HG03439 (cell line): ENCODE data around the gene SEMA6B.
"Not testable (repeated sequence)": the region's sequence is repeated elsewhere in the genome, so short reads cannot be mapped to it uniquely, and the experiment has no call there.

Experiments
- ATAC-seq: cut with Tn5 transposase; IDR thresholded peaks from one replicate; pipeline ENCODE4 v1.9.1; 2021; ENCODE audit warnings: mild to moderate bottlenecking, moderate library complexity; ENCODE audit not compliant: unreplicated experiment

SEMA6B gene

DNA sequence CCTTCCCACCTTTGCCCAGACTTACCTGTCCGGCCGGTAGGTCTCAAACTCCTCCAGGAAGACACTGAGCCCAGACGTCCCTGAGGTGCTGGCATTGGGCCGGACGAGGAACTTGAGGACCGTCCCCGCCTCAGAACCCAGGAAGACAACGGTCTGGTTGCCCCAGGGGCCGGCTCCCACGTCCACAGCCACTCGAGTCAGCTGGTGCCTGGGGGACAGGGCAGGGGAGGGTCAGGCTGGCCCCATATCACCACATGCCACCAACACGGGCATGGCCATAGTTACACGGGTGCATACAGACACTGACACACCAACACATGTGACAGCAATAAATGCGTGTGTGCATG, 11.3 kb downstream of the SEMA6B start:
- ATAC-seq, result no peak

DNA sequence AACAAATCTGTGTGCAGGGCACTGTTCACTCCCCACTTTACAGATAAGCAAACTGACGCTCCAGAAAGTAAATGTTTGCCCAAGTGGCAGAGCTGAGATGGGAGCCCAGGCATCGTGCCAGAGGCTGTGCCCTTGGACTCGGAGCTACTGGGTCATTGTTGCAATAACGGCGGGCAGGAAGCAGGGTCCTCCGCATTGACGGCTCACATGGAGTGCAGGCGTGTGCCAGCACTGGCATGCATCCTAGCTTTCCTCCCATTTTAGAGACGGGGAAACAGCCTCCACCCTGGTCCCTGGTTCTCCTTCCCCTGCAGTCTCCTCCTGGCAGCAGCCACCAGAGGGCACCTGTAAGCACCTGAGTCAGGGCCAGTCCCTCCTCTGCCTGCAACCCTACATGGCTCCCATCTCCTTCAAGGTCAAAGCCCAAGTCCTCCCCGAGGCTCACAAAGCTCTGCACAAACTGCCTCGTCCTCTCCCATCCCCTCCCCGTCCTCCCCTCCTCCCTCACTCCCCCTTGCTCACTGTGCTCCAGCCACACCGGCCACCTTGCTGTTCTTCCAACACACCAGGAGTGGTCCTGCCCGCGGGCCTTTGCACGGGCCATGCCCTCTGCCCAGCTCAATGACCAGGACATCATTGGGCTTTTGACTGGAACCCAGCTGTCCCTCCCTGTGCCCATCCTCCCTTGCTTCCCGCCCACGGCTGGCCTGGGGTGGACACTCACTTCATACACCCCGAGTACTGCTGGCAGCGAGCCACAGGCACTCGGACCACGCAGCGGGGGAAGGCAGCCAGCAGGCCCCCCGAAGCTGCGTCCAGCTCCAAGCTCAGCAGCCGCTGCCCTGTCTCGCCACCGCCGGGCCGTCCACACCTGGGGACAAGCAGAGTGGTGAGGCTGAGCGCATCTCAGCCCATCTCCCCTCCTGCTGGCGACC, 11.9 kb downstream of the SEMA6B start:
- ATAC-seq, result no peak

DNA sequence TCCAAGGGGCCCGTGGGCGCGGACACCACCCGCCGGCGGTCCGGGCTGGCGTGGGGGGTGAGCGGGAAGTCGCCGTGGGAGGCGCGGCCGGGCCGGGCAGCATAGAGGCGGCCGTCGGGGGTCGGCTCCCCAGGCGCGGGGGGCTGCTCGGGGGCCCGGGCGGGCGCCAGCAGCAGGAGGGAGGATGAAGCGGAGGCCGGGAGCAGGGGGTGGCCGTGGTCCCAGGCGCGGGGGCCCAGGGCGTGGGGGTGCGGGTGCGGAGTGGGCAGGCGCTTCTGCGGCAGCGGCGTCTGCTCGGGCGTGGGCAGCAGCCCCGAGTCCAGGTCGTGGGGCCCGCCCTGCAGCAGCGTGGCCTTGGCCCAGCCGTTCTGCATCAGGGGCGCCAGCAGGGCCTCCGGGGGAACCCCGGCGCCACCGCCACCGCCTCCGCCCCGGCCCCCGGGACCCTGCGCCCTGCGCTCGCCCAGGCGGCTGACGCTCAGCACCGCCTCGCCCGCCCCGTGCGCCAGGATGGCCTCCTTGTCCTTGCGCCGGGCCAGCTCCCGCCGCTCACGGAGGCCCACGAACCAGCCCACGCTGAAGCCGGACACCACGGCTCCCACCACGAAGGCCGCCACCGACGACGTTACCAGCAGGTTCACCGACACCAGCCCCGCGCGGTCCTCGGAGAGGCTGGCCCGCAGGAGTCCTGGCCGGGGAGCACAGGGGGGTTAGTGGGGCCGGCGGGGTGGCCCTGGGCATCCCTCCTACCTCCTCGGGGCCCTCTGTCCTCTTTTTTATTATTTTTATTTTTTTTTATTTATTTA, 15.4 kb downstream of the SEMA6B start:
- no peak for ATAC-seq

- no peak for ATAC-seq
These were observed 16.3 kb downstream of the SEMA6B start for GRCh38 chr19:4542896-4543841.

DNA sequence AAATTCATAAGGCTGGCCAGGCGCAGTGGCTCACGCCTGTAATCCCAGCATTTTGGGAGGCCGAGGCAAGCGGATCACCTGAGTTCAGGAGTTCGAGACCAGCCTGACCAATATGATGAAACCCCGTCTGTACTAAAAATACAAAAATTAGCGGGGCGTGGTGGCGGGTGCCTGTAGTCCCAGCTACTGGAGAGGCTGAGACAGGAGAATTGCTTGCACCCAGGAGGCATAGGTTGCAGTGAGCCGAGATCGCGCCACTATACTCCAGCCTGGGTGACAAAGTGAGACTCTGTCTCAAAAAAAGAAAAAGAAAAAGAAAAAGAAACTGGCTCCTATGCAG, 17.7 kb downstream of the SEMA6B start:
- not testable (repeated sequence) for ATAC-seq

GRCh38 chr19:4541114-4541805, 18.2 kb downstream of the SEMA6B start:
- no peak for ATAC-seq

DNA sequence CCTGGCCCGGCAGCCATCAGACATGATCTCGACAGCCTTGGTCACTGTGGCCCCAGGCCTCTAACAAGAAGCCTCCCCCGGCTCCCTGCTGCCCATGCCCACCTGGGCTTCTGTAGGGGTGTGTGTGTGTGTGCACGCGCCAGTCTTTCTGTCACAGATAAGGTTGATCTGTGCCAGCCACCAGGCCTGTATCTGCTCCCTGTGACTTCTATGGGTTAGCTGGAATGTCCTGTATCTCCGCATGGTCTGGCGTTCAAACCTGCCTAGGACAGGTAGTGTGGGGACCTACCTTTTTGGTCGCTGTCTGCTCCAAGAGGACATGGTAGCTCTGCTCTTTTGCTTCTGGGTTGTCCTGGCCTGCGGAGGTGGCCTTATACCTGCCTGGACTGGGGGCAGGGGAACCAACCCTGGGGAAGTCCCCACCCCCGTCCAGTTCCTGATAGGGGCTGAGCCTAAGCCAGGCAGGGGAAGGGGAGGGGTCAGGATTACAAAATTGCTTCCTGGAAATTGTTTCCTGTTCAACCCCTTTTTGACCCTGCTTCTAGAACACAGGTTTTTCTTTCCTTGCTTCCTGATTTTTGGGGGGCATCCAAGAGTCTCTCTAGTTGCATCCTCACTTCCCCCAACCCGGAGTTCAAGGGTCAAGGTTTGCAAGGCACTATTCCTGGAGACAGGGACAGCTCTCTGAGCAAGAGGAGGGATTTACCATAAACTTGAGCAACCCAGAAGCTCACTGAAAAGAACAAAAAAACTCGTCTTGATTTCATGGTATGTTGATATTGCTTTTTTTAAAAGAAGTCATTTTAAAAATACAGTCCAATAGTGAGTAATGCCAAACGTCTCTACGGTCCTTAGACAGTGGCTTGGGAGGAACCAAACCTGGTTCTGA, 19.5 kb downstream of the SEMA6B start, which contains the start of gene LRG1:
Gene LRG1, minus strand, starts transcription at position 344 of the 889 bp plus-strand sequence. Its CDS starts 23 bp downstream, at position 321.
- no peak for ATAC-seq

DNA sequence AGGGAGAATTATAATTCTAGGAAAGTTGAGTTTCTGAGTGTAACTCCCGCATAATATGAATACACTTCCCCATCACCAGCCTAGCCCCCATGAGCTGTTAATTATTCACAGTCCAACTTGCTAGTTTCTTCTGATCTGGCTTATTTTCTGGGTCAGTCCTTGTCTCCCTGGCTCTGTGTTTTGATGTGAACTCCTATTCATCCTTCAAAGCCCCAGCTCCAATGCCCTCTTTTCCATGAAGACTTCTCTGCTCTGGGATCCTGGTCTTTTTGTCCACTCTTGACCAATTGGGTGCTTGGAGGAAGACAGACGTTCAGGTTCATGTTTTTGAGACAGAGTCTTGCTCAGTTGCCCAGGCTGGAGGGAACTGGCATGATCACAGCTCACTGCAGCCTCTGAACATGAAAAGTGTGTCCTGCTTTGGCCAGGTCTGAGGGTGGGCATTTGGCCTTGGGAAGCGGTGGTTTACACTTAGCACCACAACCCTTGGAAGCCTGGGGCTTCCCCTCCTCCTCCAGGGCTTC, 20.3 kb downstream of the SEMA6B start:
- ATAC-seq, result no peak

DNA sequence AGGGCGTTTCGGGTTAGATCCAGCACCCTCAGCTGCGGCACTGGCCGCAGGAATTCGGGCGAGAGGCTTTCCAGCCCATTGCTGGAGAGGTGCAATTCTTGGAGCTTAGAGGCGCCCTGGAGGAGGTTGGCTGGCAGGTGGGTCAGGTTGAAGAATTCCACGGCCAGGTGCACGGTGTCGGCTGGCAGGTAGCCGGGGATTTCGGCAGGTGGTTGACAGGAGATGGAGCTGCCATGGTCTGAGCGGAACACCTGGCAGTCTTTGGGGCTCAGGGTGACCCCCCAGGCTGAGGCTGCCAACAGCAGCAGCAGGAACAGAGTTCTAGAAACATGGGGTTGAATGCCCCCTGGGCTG, 20.9 kb downstream of the SEMA6B start:
- ATAC-seq, result no peak

- ATAC-seq, result no peak
These were observed 21.4 kb downstream of the SEMA6B start for GRCh38 chr19:4537953-4538600.

DNA sequence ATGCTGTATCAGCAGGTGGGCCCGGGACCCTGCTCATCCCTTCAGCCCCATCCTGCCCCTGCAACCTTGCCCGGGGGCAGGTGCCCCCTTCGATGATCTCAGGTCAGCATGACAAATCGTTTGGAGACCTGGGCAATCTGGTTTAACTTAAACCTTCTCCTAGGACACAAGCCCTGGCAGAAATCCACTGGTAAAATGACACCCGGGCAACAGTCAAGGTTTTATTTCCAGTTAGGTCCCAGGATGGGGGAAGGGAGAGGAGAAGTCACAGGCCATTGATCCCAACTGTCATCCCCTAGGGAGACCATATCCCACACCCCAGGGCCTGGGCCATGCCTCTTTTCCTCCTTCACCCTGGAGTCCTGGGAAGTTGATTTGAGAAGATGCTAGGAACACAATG, 22.7 kb downstream of the SEMA6B start:
- ATAC-seq, result no peak

GRCh38 chr19:4534836-4535658, 24.4 kb downstream of the SEMA6B start, which contains the start of gene PLIN5:
Gene PLIN5 (minus strand): TSS chr19:4535224. CDS start chr19:4534074, 1,150 bp downstream.
- ATAC-seq, result no peak

DNA sequence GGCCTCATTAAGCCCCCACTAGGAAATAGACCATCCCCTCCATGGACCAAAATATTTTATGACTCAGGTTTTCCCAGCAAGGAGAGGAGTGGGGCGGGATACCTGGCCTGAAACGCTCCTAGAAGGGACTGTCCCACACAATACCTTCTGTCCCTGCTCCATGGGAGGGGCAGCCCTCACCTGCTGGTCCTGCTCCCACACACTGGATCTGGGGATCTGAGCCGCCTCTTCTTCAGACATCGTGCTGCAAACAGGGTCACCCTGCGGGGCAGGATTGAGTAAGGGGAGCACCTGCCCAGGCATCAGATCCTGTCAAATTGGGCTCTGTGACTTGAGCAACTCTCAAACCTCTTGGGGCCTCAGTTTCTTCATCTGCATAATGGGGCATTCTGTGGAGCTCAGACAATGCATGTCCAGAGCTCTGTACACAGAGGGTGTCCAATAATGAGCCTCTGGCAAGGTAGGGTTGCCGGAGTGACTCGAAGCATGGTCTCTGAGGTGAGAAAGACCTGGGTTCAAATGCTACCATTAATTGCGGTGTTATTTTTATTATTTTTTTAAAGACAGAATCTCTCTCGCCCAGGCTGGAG, 25.6 kb downstream of the SEMA6B start:
- no peak for ATAC-seq

- ATAC-seq, result no peak
These were observed 26.1 kb downstream of the SEMA6B start for GRCh38 chr19:4533334-4533733.

- ATAC-seq, result no peak
These were observed 27.8 kb downstream of the SEMA6B start for GRCh38 chr19:4531562-4532165.

DNA sequence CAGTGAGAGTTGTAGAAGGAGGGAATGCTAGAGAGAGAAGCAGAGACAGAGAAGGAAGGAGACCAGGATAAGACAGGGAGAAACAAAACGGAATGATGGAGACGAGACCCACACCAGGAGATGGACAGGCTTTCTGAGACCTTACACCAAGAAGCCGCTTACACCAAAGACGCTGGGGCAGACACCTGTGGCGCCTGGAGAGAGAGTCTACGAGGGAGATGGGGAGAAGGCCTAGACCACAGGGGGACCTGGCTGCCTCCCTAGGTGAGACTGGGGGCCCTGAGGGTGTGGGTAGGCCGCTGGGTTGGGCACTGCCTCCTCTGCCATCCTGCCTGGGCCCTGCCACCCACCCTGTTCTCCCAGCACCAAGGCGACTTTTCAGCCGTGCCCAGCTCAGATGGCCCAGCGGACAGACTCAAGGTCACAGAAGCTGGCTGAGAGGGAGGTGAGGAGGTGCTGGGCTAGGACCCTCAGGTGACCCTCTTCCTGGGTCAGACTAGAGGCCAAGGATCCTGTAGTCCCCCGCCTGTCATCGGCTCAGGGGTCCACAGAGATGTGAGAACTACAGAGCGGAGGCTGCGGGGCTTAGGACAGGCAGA, 29.5 kb downstream of the SEMA6B start:
- ATAC-seq, result no peak
